ENCODE measurements around the gene LONRF2.

Gene LONRF2

DNA sequence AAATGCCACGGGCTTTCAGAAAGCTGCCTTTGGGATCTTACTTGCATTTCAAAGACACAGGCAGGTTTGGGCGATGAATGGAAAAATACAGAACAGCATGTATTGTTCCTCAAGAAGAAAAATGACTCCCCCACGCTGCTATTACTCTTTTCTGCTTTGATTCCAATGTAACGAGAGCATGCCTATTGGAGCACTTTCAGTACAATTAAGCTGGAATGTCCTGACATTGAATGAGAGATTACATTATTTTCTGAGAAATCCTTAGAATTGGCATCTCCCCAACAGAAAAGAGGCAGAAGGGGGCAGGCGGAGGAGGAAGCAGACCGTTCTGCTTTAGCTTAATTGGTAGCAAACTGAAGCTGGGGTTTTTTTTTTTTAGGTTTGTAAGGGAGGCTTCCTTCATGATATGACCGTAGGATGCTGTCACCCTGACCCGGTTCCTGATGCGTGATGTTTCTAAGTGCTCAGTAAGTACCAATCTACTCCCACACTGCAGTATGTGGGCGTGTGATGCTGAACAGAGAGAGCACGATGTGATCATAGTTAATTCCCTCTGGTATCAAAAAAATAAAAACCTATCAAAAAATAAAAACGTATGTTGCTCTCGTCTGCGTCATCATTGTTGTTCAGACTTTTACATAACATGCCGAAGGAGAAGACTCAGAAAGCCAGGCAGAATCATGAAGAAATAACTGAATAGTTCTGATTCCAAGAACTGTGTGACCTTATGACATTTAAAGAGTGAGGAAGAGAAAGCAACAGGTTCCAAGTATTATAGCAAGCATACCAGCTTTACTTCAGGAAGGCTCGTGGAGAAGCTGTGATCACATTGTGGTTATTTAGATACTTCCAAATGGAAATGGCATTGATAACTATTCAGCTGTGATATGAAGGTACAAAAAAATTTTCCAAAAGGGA lies 40.5 kb downstream of the LONRF2 start:
- TF ChIP-seq POLR2AphosphoS5 (IDR thresholded peaks at IDR 0.05; ENCODE audit: low read depth, low read length) (no peak), TAF1 (IDR thresholded peaks at IDR 0.05; ENCODE audit: borderline replicate concordance, low read depth, low read length) (no peak), POLR2A (IDR thresholded peaks at IDR 0.05; ENCODE audit: low read depth, low read length) (no peak)
- DNase-seq (ENCODE audit: insufficient read length) (no peak), FAIRE-seq (no peak)

DNA sequence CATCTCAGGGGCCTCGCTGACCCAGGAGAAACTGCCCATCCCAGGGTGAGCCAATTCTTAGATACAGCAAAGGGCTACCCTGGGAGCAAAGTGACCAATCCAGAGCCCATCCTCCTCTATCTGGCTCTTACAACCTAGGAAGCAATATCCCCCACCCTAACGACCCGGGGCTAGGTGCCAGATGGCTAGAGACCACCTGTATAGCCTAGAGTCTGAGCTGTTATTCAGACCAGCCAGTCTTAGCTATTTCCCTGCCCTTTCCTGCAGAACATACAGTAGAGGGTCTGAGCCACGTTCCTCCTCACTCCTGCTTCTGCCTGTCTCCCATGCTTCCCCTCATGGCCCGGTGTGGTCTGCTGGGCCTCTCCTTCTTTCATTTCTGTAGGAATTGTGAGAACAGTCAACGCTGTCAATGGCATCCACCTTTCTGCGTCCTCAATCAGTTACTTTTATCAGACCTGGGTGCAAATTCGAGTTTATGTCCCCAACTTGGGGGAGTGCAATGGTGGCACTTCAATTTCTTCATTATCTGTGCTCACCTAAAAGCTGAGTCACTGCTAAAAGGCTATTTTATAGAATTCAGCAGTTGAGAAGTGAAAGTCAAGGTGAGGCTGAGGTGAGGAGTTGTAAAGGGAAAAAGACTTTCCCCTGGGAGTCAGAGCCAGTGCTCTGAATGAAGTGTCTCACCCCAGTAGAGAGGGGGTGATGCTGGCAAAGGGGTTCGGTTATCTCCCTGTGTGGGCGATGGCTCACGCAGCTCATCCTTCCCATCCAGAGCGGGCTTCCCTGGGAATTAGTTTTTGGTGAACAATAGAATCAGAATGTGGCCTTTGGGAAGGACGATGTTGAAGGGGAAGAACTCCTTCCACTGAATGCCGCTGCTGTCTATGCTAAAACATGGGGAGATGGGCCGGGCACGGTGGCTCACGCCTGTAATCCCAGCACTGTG lies 42.4 kb downstream of the LONRF2 start:
- DNase-seq (ENCODE audit: insufficient read length) (no peak), FAIRE-seq (no peak)
- no peak for TF ChIP-seq TAF1 (IDR thresholded peaks at IDR 0.05; ENCODE audit: borderline replicate concordance, low read depth, low read length)
- TF ChIP-seq POLR2A (IDR thresholded peaks at IDR 0.05; ENCODE audit: low read depth, low read length), result no peak
- no peak for TF ChIP-seq POLR2AphosphoS5 (IDR thresholded peaks at IDR 0.05; ENCODE audit: low read depth, low read length)

DNA sequence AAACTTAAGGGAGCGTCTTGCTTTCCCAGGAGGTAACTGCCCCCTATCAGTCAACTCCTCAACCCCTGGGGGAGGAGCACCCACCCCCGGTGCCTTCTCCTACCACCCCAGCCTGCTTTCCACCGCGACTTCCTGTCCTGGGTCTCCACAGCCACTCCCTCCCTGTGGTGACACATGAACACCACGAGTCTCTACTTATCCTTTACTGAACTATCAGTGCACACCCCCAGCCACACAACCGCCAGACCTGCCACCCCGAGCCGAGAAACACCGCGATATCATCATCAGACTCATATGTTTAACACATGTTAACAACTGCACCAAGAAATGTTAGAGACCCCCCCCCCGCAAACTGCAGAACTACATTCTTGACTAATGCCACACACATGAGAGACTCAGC lies 43.3 kb downstream of the LONRF2 start:
- TF ChIP-seq POLR2AphosphoS5 (IDR thresholded peaks at IDR 0.05; ENCODE audit: low read depth, low read length), result no peak
- FAIRE-seq (no peak), DNase-seq (ENCODE audit: insufficient read length) (no peak)

DNA sequence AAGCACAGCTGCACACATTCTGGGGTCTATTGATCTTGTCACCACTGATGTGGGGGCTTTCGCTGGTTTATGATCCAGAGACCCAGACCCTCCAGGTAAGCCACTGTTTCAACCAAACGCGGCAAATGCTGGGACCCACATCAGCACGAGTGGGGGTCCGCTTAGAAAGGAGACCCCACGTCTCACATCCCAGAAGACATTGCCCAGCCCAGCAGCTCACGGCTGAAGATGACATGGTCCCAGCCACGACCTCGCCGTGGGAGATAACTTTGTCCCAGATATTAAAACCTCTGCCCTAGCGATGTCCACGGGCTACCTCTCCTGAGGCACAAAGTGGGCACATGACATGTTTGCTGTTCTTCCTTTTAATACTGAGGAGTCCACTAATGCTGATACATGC lies 43.8 kb downstream of the LONRF2 start:
- DNase-seq (ENCODE audit: insufficient read length) (no peak), FAIRE-seq (no peak)
- no peak for TF ChIP-seq TAF1 (IDR thresholded peaks at IDR 0.05; ENCODE audit: borderline replicate concordance, low read depth, low read length)
- TF ChIP-seq POLR2AphosphoS5 (IDR thresholded peaks at IDR 0.05; ENCODE audit: low read depth, low read length), result no peak
- TF ChIP-seq POLR2A (IDR thresholded peaks at IDR 0.05; ENCODE audit: low read depth, low read length), result no peak

DNA sequence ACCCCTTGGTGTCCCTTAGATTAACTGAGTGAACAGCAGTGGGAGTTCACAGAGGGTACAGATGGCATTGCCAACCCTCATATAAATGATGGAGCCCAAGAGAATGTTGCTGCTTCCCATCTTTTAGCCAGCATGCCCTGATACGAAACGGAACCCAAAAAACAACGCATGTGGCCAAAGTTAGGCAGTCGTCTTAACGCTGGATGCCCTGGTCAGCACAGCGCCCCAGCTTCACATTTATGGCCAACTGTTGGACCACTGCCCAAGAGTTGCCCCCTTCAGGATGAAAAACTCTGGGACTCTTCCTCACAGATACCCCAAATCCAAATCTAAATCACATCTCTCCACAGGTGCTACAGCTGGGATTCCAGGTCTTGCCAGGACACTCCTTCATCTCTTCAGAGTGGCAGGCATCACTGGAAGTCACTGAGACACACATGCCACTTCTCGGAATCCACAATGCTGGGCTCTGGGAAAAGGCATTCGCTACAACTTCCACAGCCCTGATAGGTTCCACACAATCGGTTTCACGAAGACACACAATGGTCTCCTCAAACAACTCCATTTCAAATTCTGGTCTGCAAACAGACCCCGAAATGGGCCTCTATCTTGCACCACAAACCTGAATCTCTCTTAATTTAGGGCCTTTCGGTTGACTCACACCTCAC lies 44.6 kb downstream of the LONRF2 start:
- FAIRE-seq (no peak), DNase-seq (ENCODE audit: insufficient read length) (no peak)
- TF ChIP-seq TAF1 (IDR thresholded peaks at IDR 0.05; ENCODE audit: borderline replicate concordance, low read depth, low read length) (no peak), POLR2A (IDR thresholded peaks at IDR 0.05; ENCODE audit: low read depth, low read length) (no peak), POLR2AphosphoS5 (IDR thresholded peaks at IDR 0.05; ENCODE audit: low read depth, low read length) (no peak)

DNA sequence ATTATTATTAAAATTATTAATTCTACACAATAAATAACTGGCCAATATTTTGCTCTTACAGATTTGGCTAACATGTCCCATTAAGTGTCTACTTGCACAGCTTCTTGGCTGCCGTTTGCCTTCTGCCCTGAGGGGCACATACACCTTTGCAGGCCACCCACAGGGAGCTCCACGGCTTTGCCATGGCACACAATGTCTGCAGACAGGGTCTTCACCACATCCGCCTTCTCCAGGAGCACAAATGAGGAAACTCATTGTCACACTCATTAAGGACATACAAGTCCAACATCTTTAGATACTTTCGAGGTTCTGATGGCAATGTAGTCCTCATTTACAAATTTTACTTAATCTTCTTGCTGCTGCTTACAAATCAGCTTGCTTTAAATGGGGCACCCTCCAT lies 45.6 kb downstream of the LONRF2 start:
- FAIRE-seq, result no peak
- no peak for DNase-seq (ENCODE audit: insufficient read length)
- no peak for TF ChIP-seq TAF1 (IDR thresholded peaks at IDR 0.05; ENCODE audit: borderline replicate concordance, low read depth, low read length)
- no peak for TF ChIP-seq POLR2AphosphoS5 (IDR thresholded peaks at IDR 0.05; ENCODE audit: low read depth, low read length)
- TF ChIP-seq POLR2A (IDR thresholded peaks at IDR 0.05; ENCODE audit: low read depth, low read length), result no peak

DNA sequence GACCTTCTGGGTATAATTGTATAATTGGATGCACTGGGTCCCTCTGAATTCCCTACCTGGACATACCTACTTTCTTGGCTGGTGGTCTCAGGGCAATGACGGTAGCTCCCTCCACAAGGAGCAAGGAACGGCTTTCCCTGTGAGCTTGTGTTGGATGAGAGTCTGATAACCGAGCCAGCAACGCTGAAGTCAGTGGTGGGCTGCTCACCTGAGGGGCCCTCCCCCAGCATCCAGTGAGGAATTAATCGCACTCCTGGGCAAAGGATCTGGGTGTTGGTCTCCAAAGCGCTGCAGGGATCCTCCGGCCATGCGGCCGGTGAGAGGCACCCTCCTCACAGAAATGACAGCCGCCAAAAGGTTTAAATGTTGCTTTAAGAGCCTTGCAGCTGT lies 47.1 kb downstream of the LONRF2 start:
- no peak for TF ChIP-seq TAF1 (IDR thresholded peaks at IDR 0.05; ENCODE audit: borderline replicate concordance, low read depth, low read length)
- TF ChIP-seq POLR2AphosphoS5 (IDR thresholded peaks at IDR 0.05; ENCODE audit: low read depth, low read length), result no peak
- TF ChIP-seq POLR2A (IDR thresholded peaks at IDR 0.05; ENCODE audit: low read depth, low read length), result no peak
- FAIRE-seq (no peak), DNase-seq (ENCODE audit: insufficient read length) (no peak)

DNA sequence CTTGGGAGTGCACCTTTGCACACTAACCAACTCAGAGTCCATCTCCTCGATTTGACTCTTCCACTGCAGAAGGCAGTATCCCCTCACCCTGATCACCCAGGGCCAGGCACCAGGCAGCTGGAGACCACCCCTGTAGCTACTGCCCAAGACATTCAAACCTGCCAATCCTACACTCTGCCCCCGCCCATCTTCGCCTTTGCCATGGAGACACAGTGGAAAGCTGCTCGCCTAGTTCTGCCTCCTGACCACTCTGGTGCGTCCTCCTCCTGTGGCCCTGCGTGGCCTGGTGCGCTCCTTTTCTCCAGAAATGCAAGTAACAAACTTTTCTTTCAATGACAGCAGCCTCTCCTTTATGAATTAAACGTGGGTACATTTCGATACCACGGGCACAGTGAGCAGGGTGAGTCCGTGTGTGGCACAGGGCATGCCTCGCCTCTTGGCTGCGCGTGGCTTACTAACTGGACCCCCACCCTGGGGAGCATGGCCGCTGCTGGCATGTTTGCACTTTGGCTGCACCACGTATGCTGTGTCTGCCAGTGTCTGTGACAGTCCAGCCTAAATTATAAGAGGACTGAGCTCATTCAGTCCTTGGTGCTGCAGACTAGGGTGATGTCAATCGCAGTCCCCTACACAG lies 47.6 kb downstream of the LONRF2 start:
- TF ChIP-seq POLR2AphosphoS5 (IDR thresholded peaks at IDR 0.05; ENCODE audit: low read depth, low read length), result no peak
- no peak for TF ChIP-seq POLR2A (IDR thresholded peaks at IDR 0.05; ENCODE audit: low read depth, low read length)
- TF ChIP-seq TAF1 (IDR thresholded peaks at IDR 0.05; ENCODE audit: borderline replicate concordance, low read depth, low read length), result no peak
- no peak for FAIRE-seq
- DNase-seq (ENCODE audit: insufficient read length), result no peak

DNA sequence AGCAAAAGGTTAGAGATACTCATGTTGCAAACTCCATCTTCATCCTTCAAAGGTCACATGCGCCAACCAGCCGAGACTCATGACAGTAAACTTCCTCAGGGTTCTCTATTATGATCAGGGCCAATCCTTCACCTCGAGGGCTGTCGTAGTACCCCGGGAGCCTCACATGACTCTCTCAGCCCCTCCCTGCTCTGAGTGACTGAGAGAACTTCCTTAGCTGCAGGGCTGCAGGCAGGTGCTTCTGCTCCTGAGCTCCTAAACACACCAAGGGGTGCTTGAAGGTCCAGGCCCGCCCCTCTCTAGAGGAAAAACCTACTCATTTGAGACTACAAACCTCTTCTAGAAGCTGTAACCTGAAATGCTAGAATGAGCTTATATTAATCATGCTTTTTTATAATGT lies 48.2 kb downstream of the LONRF2 start:
- no peak for DNase-seq (ENCODE audit: insufficient read length)
- TF ChIP-seq POLR2A (IDR thresholded peaks at IDR 0.05; ENCODE audit: low read depth, low read length) (no peak), TAF1 (IDR thresholded peaks at IDR 0.05; ENCODE audit: borderline replicate concordance, low read depth, low read length) (no peak), POLR2AphosphoS5 (IDR thresholded peaks at IDR 0.05; ENCODE audit: low read depth, low read length) (no peak)
- no peak for FAIRE-seq

DNA sequence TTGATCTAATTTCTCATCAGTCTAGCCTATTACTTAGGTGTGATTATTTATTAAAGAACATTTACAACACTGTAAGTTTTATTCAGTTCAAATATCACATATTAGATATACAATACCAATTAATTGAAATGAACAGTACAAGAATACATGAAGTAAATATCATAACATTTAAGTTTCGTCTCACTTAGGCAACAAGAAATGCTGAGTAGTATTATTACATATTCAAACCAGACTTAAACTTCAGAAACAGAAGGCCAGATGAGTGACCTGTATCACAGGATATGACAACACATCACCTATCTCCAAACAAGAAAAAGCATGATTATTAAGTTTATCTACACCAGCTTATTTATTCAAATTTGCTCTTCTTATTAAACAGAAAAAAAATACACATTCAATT lies 48.9 kb downstream of the LONRF2 start:
- no peak for FAIRE-seq
- no peak for TF ChIP-seq POLR2A (IDR thresholded peaks at IDR 0.05; ENCODE audit: low read depth, low read length)
- TF ChIP-seq POLR2AphosphoS5 (IDR thresholded peaks at IDR 0.05; ENCODE audit: low read depth, low read length), result no peak
- TF ChIP-seq TAF1 (IDR thresholded peaks at IDR 0.05; ENCODE audit: borderline replicate concordance, low read depth, low read length), result no peak

DNA sequence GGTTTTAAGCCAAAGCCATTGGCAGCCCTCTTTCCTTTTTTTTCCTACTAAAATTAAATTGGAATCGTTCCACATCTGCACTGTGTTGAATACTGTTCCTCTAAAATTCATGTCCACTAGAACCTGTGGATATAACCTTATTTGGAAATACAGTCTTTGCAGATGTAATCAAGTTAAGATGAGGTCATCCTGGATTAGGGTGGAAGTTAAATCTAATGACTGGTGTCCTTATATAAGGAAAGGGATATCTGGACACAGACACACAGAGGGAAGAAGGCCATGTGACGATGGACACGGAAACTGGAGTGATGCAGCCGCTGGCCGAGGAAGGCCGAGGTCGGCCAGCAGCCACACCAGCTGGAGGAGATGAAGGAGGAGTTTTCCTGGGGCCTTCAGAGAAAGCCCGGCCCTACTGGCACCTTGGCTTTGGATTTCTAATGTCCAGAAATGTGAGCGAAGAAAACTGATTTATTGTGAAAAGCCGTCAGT lies 49.4 kb downstream of the LONRF2 start:
- TF ChIP-seq TAF1 (IDR thresholded peaks at IDR 0.05; ENCODE audit: borderline replicate concordance, low read depth, low read length), result no peak
- TF ChIP-seq POLR2AphosphoS5 (IDR thresholded peaks at IDR 0.05; ENCODE audit: low read depth, low read length), result no peak
- no peak for DNase-seq (ENCODE audit: insufficient read length)
- FAIRE-seq, result no peak

More for the DNA sequence above, 48.9 kb downstream of the LONRF2 start:
- DNase-seq (ENCODE audit: insufficient read length), result no peak

Data from GM12892 (cell line).